Endothelial cell of umbilical vein (primary cell): Measurements from ENCODE around the gene C11orf21. TPM values are rescaled to one million over a fixed set of nuclear protein-coding genes. Genes with fewer than 3 reads are reported as not detected.

Experiments used
- BruUV-seq: library from RNA; stranded (reverse); fragments of 400-500 nt; replicated peaks from 2 replicates; lab custom pipeline; 2021; lab: Mats Ljungman, UMichigan
- CTCF ChIA-PET: fragments of 300-600, 350-600 bp; sonication (Branson Sonifier 250); formaldehyde crosslinking; loops from one replicate; lab custom pipeline; 2021; ENCODE audit warnings: antibody characterized with exemption, inconsistent platforms; lab: Charles Lee
- POLR2A ChIA-PET: fragments of 300-600, 350-600 bp; sonication (Branson Sonifier 250); formaldehyde crosslinking; loops from one replicate; lab custom pipeline; 2021; ENCODE audit warnings: antibody characterized with exemption, inconsistent platforms; lab: Charles Lee
- DNase-seq: peaks from one replicate; pipeline ENCODE4 v3.0.0-alpha.2; 2011; ENCODE audit warnings: low read depth, low spot score
- FAIRE-seq: peaks from 2 replicates; lab custom pipeline; 2011; peaks lifted over from hg19 to GRCh38; lab: Jason Lieb, UNC
- H2AFZ ChIP-seq: 2 replicates; pipeline ENCODE4 v1.6.0; 2012; ENCODE audit warnings: low read depth, low read length, control low read depth, inconsistent platforms
- H3K27ac ChIP-seq: 2 replicates; pipeline ENCODE4 v1.5.1; 2011; ENCODE audit warnings: low read depth, mild to moderate bottlenecking, control low read depth, low read length, moderate library complexity; ENCODE audit not compliant: insufficient read depth
- H3K27me3 ChIP-seq, 2 experiments: 2 replicates each; pipeline versions ENCODE4 v1.6.0 to v1.6.1; 2011; ENCODE audit warnings: low read length in 2 of 2, mixed read lengths in 1 of 2; ENCODE audit not compliant: control insufficient read depth in 2 of 2, insufficient read depth in 2 of 2
- H3K36me3 ChIP-seq, 2 experiments: 2 replicates in 1 of 2; 3 replicates in 1 of 2; pipeline ENCODE4 v1.5.1; 2011; ENCODE audit warnings: low read length in 2 of 2, mild to moderate bottlenecking in 1 of 2, moderate library complexity in 1 of 2; ENCODE audit not compliant: control insufficient read depth in 2 of 2, insufficient read depth in 2 of 2; ENCODE audit errors: extremely low read depth in 1 of 2
- H3K4me1 ChIP-seq: 3 replicates; pipeline ENCODE4 v1.5.1; 2011; ENCODE audit warnings: mild to moderate bottlenecking, low read length; ENCODE audit not compliant: control insufficient read depth, insufficient read depth; ENCODE audit errors: extremely low read depth
- H3K4me2 ChIP-seq: 2 replicates; pipeline ENCODE4 v1.6.1; 2011; ENCODE audit warnings: low read length, control low read depth, mixed read lengths; ENCODE audit not compliant: insufficient read depth
- H3K4me3 ChIP-seq, 3 experiments: fragments of 200-600 bp in 1 of 3; sonication (generic), shearing (Covaris generic) in 1 of 3; replicated peaks in 1 of 3; 2 replicates each; pipeline ENCODE4 v1.5.1; 2011 to 2016; ENCODE audit warnings: control low read depth in 3 of 3, low read length in 3 of 3, mild to moderate bottlenecking in 2 of 3, inconsistent platforms in 1 of 3, low read depth in 1 of 3, moderate library complexity in 1 of 3; ENCODE audit not compliant: insufficient read depth in 1 of 3
- H3K79me2 ChIP-seq: 2 replicates; pipeline ENCODE4 v1.6.0; 2012; ENCODE audit warnings: low read length, inconsistent platforms; ENCODE audit not compliant: control insufficient read depth, insufficient read depth
- H3K9ac ChIP-seq: replicated peaks from 2 replicates; pipeline ENCODE3; 2011; ENCODE audit warnings: low read length, control low read depth; ENCODE audit not compliant: insufficient read depth; ENCODE audit errors: extremely low read depth
- H3K9me1 ChIP-seq: replicated peaks from 3 replicates; pipeline ENCODE4 v1.6.0; 2011; ENCODE audit warnings: mild to moderate bottlenecking, low read length; ENCODE audit not compliant: control insufficient read depth, insufficient read depth; ENCODE audit errors: extremely low read depth
- H3K9me3 ChIP-seq: replicated peaks from 2 replicates; pipeline ENCODE4 v1.5.1; 2012; ENCODE audit warnings: low read length, inconsistent platforms; ENCODE audit not compliant: control insufficient read depth, insufficient read depth
- H4K20me1 ChIP-seq: replicated peaks from 2 replicates; pipeline ENCODE3; 2011; ENCODE audit warnings: mild to moderate bottlenecking, low read length; ENCODE audit not compliant: control insufficient read depth, insufficient read depth; ENCODE audit errors: extremely low read depth
- EZH2 ChIP-seq: IDR thresholded peaks from 2 replicates; pipeline ENCODE4 v1.6.1; 2012; ENCODE audit warnings: borderline replicate concordance, low read depth, mild to moderate bottlenecking, moderate library complexity, low read length, inconsistent platforms; ENCODE audit not compliant: severe bottlenecking
- FOS ChIP-seq: IDR thresholded peaks from 2 replicates; pipeline ENCODE4 v1.6.1; 2011; ENCODE audit warnings: mild to moderate bottlenecking, low read length, moderate library complexity, borderline replicate concordance; ENCODE audit not compliant: insufficient read depth
- GATA2 ChIP-seq: IDR thresholded peaks from 2 replicates; pipeline ENCODE4 v1.7.0; 2011; ENCODE audit warnings: low read depth, mild to moderate bottlenecking, moderate library complexity, mixed read lengths, low read length; ENCODE audit not compliant: insufficient read length, insufficient read depth
- JUN ChIP-seq: IDR thresholded peaks from 2 replicates; pipeline ENCODE4 v1.6.1; 2011; ENCODE audit warnings: borderline replicate concordance, low read depth; ENCODE audit not compliant: insufficient read length, insufficient read depth
- MAX ChIP-seq: IDR thresholded peaks from 2 replicates; pipeline ENCODE4 v1.6.1; 2011; ENCODE audit not compliant: insufficient read depth, insufficient read length
- MYC ChIP-seq: IDR thresholded peaks from one replicate; pipeline ENCODE4 v1.6.1; 2011; ENCODE audit warnings: mild to moderate bottlenecking, low read depth, low read length
- POLR2A ChIP-seq: IDR thresholded peaks from 2 replicates; pipeline ENCODE4 v1.6.1; 2012; ENCODE audit warnings: low read depth, mild to moderate bottlenecking, control low read depth, low read length
- POLR2AphosphoS5 ChIP-seq: IDR thresholded peaks from 2 replicates; pipeline ENCODE4 v1.6.1; 2012; ENCODE audit warnings: low read depth, mild to moderate bottlenecking, control low read depth, low read length, moderate library complexity; ENCODE audit not compliant: insufficient read depth
- dilution Hi-C: fragments of 300-500 bp; cut with MboI; formaldehyde crosslinking; loops from one replicate; pipeline ENCODE4 v1.15.0; 2019; ENCODE audit warnings: low sequenced_read_pairs; ENCODE audit not compliant: extremely low pct_ligation_motif_present
- intact Hi-C: fragments of 100-400 bp; cut with micrococcal nuclease; formaldehyde crosslinking; loops from one replicate; pipeline ENCODE4 v1.10.0; 2022
- polyA plus RNA-seq, 4 experiments: library from polyadenylated mRNA; depleted of rRNA in 3 of 4; stranded (reverse) in 3 of 4; unstranded in 1 of 4; fragments of >200 nt; gene quantifications; 2 replicates each; pipeline versions ENCODE4 v1.2.1 to v1.2.3, GENCODE V29; 2011 to 2012; ENCODE audit warnings: missing spikeins in 1 of 4
- total RNA-seq: library from RNA; stranded (reverse); gene quantifications from 2 replicates; pipeline ENCODE4 v1.2.3, GENCODE V29; 2021
- TF ChIP-seq, protein P1 (sequence below), 2 donors: IDR thresholded peaks; 1 replicate in 1 of 2; 2 replicates in 1 of 2; pipeline ENCODE4 v1.5.1; 2011; ENCODE audit warnings: low read length in 2 of 2, mild to moderate bottlenecking in 2 of 2, moderate library complexity in 2 of 2, control low read depth in 1 of 2, inconsistent platforms in 1 of 2, low read depth in 1 of 2; ENCODE audit not compliant: insufficient read depth in 1 of 2; ENCODE audit errors: extremely low read depth in 1 of 2

Gene C11orf21
- total and polyA plus RNA-seq, 2 donors (not counting 3 experiments of a cell fraction or from before 2014, with no cell fraction given) = not detected

GRCh38 chr11:2325719-2326118 is 24.0 kb upstream of the C11orf21 start:
- no peak for DNase-seq
- TF ChIP-seq GATA2 (no peak), FOS (no peak), POLR2A (no peak), MAX (no peak), MYC (no peak), EZH2 (no peak), POLR2AphosphoS5 (no peak), JUN (no peak)
- TF ChIP-seq, protein P1, sequence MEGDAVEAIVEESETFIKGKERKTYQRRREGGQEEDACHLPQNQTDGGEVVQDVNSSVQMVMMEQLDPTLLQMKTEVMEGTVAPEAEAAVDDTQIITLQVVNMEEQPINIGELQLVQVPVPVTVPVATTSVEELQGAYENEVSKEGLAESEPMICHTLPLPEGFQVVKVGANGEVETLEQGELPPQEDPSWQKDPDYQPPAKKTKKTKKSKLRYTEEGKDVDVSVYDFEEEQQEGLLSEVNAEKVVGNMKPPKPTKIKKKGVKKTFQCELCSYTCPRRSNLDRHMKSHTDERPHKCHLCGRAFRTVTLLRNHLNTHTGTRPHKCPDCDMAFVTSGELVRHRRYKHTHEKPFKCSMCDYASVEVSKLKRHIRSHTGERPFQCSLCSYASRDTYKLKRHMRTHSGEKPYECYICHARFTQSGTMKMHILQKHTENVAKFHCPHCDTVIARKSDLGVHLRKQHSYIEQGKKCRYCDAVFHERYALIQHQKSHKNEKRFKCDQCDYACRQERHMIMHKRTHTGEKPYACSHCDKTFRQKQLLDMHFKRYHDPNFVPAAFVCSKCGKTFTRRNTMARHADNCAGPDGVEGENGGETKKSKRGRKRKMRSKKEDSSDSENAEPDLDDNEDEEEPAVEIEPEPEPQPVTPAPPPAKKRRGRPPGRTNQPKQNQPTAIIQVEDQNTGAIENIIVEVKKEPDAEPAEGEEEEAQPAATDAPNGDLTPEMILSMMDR (IDR thresholded peaks at IDR 0.05; ENCODE audit: extremely low read depth in 1 of 2, insufficient read depth in 1 of 2, low read depth in 1 of 2, low read length in 2 of 2) = no peak
- H3K27ac ChIP-seq = no peak overlapping the region

More at GRCh38 chr11:2325719-2326118, 24.0 kb upstream of the C11orf21 start:
- no peaks in the 10 kb centered on the region for H3K27me3 ChIP-seq
- H3K9ac ChIP-seq = no peak overlapping the region
- H3K36me3 ChIP-seq = no peaks in the 10 kb centered on the region
- H3K9me1 ChIP-seq = no peaks in the 10 kb centered on the region
- no peaks in the 10 kb centered on the region for H3K4me1 ChIP-seq
- H3K4me3 ChIP-seq = no peak overlapping the region
- no peaks in the 10 kb centered on the region for H3K79me2 ChIP-seq
- no peak for FAIRE-seq
- no peak overlapping the region for H3K4me2 ChIP-seq
- no TSS peak for BruUV-seq
- dilution Hi-C loops (no loop called here), intact Hi-C loops (no loop called here)
- no peak overlapping the region for H2AFZ ChIP-seq
- POLR2A ChIA-PET = no interaction called here
- CTCF ChIA-PET = no interaction called here
- H4K20me1 ChIP-seq = no peaks in the 10 kb centered on the region
- H3K9me3 ChIP-seq = no peaks in the 10 kb centered on the region
